Osteocyte (in vitro differentiated cells): ENCODE results near the gene UBTF. TPM values are rescaled to one million over a fixed set of nuclear protein-coding genes. Genes with fewer than 3 reads are reported as not detected.

Experiments used
- DNase-seq: peaks from one replicate; pipeline ENCODE4 v3.0.0; 2021; ENCODE audit warnings: mixed read lengths; ENCODE audit not compliant: unreplicated experiment; ENCODE audit errors: extremely low spot score
- H3K27ac Mint-ChIP-seq: one replicate; pipeline ENCODE4 v1.8.0; 2021; ENCODE audit warnings: mild to moderate bottlenecking, mixed read lengths; ENCODE audit not compliant: unreplicated experiment
- H3K27me3 Mint-ChIP-seq: one replicate; pipeline ENCODE4 v1.8.0; 2021; ENCODE audit warnings: mixed read lengths; ENCODE audit not compliant: unreplicated experiment
- H3K36me3 Mint-ChIP-seq: one replicate; pipeline ENCODE4 v1.8.0; 2021; ENCODE audit warnings: mixed read lengths; ENCODE audit not compliant: unreplicated experiment
- H3K4me1 Mint-ChIP-seq: one replicate; pipeline ENCODE4 v1.8.0; 2021; ENCODE audit warnings: mixed read lengths; ENCODE audit not compliant: unreplicated experiment
- H3K4me3 Mint-ChIP-seq: one replicate; pipeline ENCODE4 v1.8.0; 2021; ENCODE audit warnings: mild to moderate bottlenecking, moderate library complexity, mixed read lengths; ENCODE audit not compliant: unreplicated experiment
- H3K9me3 Mint-ChIP-seq: one replicate; pipeline ENCODE4 v1.8.0; 2021; ENCODE audit warnings: mixed read lengths; ENCODE audit not compliant: unreplicated experiment
- CTCF ChIP-seq: fragments of 200-600 bp; sonication (generic); IDR thresholded peaks from 2 replicates; pipeline ENCODE4 v1.5.0; 2021; ENCODE audit warnings: antibody characterized with exemption, mild to moderate bottlenecking, moderate library complexity
- total RNA-seq: library from RNA; stranded (reverse); gene quantifications from 2 replicates; pipeline ENCODE4 v1.2.1, GENCODE V29; 2021

The UBTF gene
- total RNA-seq, 1 donor from 2014 or later, result 96.9 TPM

GRCh38 chr17:44266402-44267164 lies 47.1 kb upstream of the UBTF start:
- DNase-seq, result no peak
- Mint-ChIP-seq H3K4me3 (no peak overlapping the region), H3K27me3 (peaks cover 9% of the 10 kb centered on the region), H3K9me3 (no peaks in the 10 kb centered on the region), H3K27ac (no peak overlapping the region), H3K4me1 (no peaks in the 10 kb centered on the region), H3K36me3 (no peaks in the 10 kb centered on the region)
- no peak for TF ChIP-seq CTCF

- TF ChIP-seq CTCF, result no peak
- no peaks in the 10 kb centered on the region for H3K4me1 Mint-ChIP-seq
- H3K27me3 Mint-ChIP-seq, result peaks cover 6% of the 10 kb centered on the region
- H3K9me3 Mint-ChIP-seq, result no peaks in the 10 kb centered on the region
- H3K4me3 Mint-ChIP-seq, result no peak overlapping the region
- H3K36me3 Mint-ChIP-seq, result no peaks in the 10 kb centered on the region
- DNase-seq, result no peak
- H3K27ac Mint-ChIP-seq, result no peak overlapping the region
Measured at GRCh38 chr17:44263345-44263902, 43.9 kb upstream of the UBTF start.

GRCh38 chr17:44262654-44263225 lies 43.3 kb upstream of the UBTF start:
- no peak for DNase-seq
- Mint-ChIP-seq H3K36me3 (no peaks in the 10 kb centered on the region), H3K27ac (no peak overlapping the region), H3K27me3 (peaks cover 5% of the 10 kb centered on the region), H3K9me3 (no peaks in the 10 kb centered on the region), H3K4me1 (no peaks in the 10 kb centered on the region), H3K4me3 (no peak overlapping the region)
- no peak for TF ChIP-seq CTCF

GRCh38 chr17:44260296-44260695 lies 40.8 kb upstream of the UBTF start:
- H3K36me3 Mint-ChIP-seq, result no peaks in the 10 kb centered on the region
- H3K4me1 Mint-ChIP-seq, result no peaks in the 10 kb centered on the region
- no peak overlapping the region for H3K27ac Mint-ChIP-seq
- DNase-seq, result no peak
- no peak for TF ChIP-seq CTCF
- no peak overlapping the region for H3K4me3 Mint-ChIP-seq
- no peaks in the 10 kb centered on the region for H3K9me3 Mint-ChIP-seq
- H3K27me3 Mint-ChIP-seq, result peaks cover 18% of the 10 kb centered on the region

GRCh38 chr17:44258811-44259351 lies 39.4 kb upstream of the UBTF start:
- no peaks in the 10 kb centered on the region for H3K9me3 Mint-ChIP-seq
- H3K27me3 Mint-ChIP-seq, result peaks cover 23% of the 10 kb centered on the region

More at GRCh38 chr17:44258811-44259351, 39.4 kb upstream of the UBTF start:
- H3K27ac Mint-ChIP-seq, result no peak overlapping the region
- no peak for TF ChIP-seq CTCF
- no peak for DNase-seq
- H3K4me3 Mint-ChIP-seq, result no peak overlapping the region
- no peaks in the 10 kb centered on the region for H3K4me1 Mint-ChIP-seq
- no peaks in the 10 kb centered on the region for H3K36me3 Mint-ChIP-seq
